ENCODE data around the gene ACHE. TPM values are rescaled to one million over a fixed set of nuclear protein-coding genes. Genes with fewer than 3 reads are reported as not detected.

The ACHE gene
- total and polyA plus RNA-seq, 2 of the 13 experiments (the other 11 are each of a cell fraction or from before 2014, with no cell fraction given), result 0.18 to 0.40 TPM

- H3K4me2 ChIP-seq (ENCODE audit: low read depth, low read length), result no peak overlapping the region
- peaks cover 23% of the 10 kb centered on the region for H3K4me1 ChIP-seq (ENCODE audit: insufficient read depth, low read length)
- H3K79me2 ChIP-seq (ENCODE audit: insufficient read depth, low read length), result no peaks in the 10 kb centered on the region
- H3K27ac ChIP-seq (ENCODE audit: extremely low read length, insufficient read depth, low read length), result no peak overlapping the region
- FAIRE-seq (no peak), ATAC-seq (no peak), DNase-seq (ENCODE audit: low spot score) (no peak)
- 60% methylated on average over 5 of the region's 5 CpGs for whole genome bisulfite sequencing (ENCODE audit: low lambda C conversion rate)
- no TSS peak for BruUV-seq (replicated peaks)
- CTCF ChIA-PET (ENCODE audit: low intra/inter-chr PET ratio, low total read pairs), result no interaction called here
- H3K4me3 ChIP-seq (replicated peaks in 1 of 3; ENCODE audit: insufficient read depth in 1 of 3, low read depth in 2 of 3, low read length in 3 of 3), result no peak overlapping the region
- H3K27me3 ChIP-seq (ENCODE audit: control insufficient read depth in 1 of 2, insufficient read depth in 2 of 2, low read length in 2 of 2), result peaks cover 8 to 17% of the 10 kb centered on the region in 2 experiments; a peak in 4 of 5 replicates
- no peaks in the 10 kb centered on the region for H3K36me3 ChIP-seq (replicated peaks in 1 of 2; ENCODE audit: control insufficient read depth in 1 of 2, insufficient read depth in 2 of 2, low read length in 2 of 2)
- H2AFZ ChIP-seq (ENCODE audit: low read length), result no peak overlapping the region
- no peaks in the 10 kb centered on the region for H3K9me3 ChIP-seq (ENCODE audit: low read length)
- POLR2A ChIA-PET, result no interaction called here
- intact Hi-C loops (cut with micrococcal nuclease; ENCODE audit: unreplicated experiment) (loop anchor here (5.0 kb wide), 1 partner anchor 178 kb away; no protein-coding TSS in a partner anchor), in situ Hi-C loops (cut with HindIII; ENCODE audit: extremely low pct_ligation_motif_present, low pct_unique_long_range_greater_than_20kb) (loop anchor here (5.0 to 25.0 kb wide), 2 partner anchors 158 to 388 kb away; no protein-coding TSS in a partner anchor)
- H3K9ac ChIP-seq (ENCODE audit: insufficient read depth, low read depth, low read length), result no peak overlapping the region
- H4K20me1 ChIP-seq (ENCODE audit: insufficient read depth, low read length), result no peaks in the 10 kb centered on the region
- TF ChIP-seq ZNF543 (CRISPR knock-in tag; IDR thresholded peaks at IDR 0.05) (no peak), ZNF850 (CRISPR knock-in tag; conservative IDR thresholded peaks at IDR 0.05) (no peak), TGIF2 (CRISPR knock-in tag; IDR thresholded peaks at IDR 0.05) (no peak), ELF3 (CRISPR knock-in tag; IDR thresholded peaks at IDR 0.05) (no peak), EZH2 (conservative IDR thresholded peaks at IDR 0.05; ENCODE audit: low read depth, low read length) (no peak), ZNF329 (CRISPR knock-in tag; IDR thresholded peaks at IDR 0.05; ENCODE audit: low read depth) (no peak), AHDC1 (CRISPR knock-in tag; IDR thresholded peaks at IDR 0.05; ENCODE audit: borderline replicate concordance) (no peak), ZNF362 (CRISPR knock-in tag; IDR thresholded peaks at IDR 0.05; ENCODE audit: borderline replicate concordance) (no peak), SMAD3 (CRISPR knock-in tag; IDR thresholded peaks at IDR 0.05) (no peak), ZFP1 (CRISPR knock-in tag; IDR thresholded peaks at IDR 0.05) (no peak), ZFY (CRISPR knock-in tag; IDR thresholded peaks at IDR 0.05) (no peak), ZNF331 (CRISPR knock-in tag; IDR thresholded peaks at IDR 0.05) (no peak), HINFP (CRISPR knock-in tag; IDR thresholded peaks at IDR 0.05; ENCODE audit: low read depth) (no peak)
These were observed 3.7 kb upstream of the ACHE start for GRCh38 chr7:100899432-100899831.

Data from HepG2 (cell line).